Kidney capillary endothelial cell (primary cell): Measurements from ENCODE around the gene SSC4D.
"Not testable (repeated sequence)": the region's sequence is repeated elsewhere in the genome, so short reads cannot be mapped to it uniquely, and the experiment has no call there.

ENCODE experiments used
- DNase-seq: peaks from one replicate; pipeline ENCODE4 v3.0.0-alpha.2; 2018; ENCODE audit warnings: low spot score

SSC4D gene

DNA sequence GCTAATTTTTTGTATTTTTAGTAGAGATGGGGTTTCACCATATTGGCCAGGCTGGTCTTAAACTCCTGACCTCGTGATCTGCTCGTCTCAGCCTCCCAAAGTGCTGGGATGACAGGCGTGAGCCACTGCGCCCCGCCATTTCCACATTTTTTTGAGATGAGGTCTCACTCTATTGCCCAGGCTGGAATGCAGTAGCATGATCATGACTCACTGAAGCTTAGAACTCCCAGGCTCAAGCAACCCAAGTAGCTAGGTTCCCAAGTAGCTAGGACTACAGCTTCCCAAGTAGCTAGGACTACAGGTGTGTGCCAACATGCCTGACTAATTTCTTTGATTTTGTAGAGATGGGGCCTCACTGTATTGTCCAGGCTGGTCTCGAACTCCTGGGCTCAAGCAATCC, 11.6 kb upstream of the SSC4D start:
- peak; percentile 12 for DNase-seq

- DNase-seq = not testable (repeated sequence)
These were observed 8.3 kb upstream of the SSC4D start for GRCh38 chr7:76417654-76418310.

- no peak for DNase-seq
These were observed 2.8 kb upstream of the SSC4D start for GRCh38 chr7:76412249-76412648.

- DNase-seq = no peak
These were observed 2.1 kb upstream of the SSC4D start for GRCh38 chr7:76411626-76412025.

DNA sequence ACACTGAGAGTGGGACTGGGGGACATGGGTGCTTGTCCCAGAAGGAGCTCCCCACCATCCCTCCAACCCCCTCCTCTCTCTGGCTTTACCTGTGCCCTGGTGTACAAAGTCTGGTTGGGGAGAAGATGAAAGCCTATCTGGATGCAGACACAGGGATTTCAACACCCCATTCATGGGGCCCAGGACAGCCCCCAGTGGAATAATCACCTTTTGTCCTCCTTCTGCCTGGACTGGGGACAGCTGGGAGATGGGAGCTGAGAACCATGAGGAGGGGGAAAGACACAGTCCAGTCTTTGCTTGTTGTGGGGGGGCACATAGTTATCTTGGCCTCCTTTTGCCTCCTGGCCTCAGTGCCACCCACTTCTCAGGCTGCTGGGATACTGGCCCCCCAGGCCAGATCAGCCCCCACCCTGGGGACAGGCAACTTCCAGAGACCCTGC, 1.4 kb downstream of the SSC4D start:
- DNase-seq = no peak

- no peak for DNase-seq
These were observed 1.8 kb downstream of the SSC4D start for GRCh38 chr7:76407718-76408117.

DNA sequence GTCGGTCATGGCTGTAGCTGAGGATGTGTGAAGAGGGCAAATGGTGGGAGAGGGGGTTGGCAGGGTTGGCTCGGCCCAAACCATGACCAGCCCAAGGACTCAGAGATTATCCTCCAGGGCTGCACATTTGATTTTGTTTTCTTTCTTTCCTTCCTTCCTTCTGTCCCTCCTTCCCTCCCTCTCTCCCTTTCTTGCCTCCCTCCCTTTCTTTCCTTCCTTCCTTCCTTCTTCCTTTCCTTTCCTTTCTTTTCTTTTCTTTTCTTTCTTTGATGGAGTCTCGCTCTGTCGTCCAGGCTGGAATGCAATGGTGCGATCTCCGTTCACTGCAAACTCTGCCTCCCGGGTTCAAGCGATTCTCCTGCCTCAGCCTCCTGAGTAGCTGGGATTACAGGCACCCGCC, 3.8 kb downstream of the SSC4D start:
- no peak for DNase-seq

DNA sequence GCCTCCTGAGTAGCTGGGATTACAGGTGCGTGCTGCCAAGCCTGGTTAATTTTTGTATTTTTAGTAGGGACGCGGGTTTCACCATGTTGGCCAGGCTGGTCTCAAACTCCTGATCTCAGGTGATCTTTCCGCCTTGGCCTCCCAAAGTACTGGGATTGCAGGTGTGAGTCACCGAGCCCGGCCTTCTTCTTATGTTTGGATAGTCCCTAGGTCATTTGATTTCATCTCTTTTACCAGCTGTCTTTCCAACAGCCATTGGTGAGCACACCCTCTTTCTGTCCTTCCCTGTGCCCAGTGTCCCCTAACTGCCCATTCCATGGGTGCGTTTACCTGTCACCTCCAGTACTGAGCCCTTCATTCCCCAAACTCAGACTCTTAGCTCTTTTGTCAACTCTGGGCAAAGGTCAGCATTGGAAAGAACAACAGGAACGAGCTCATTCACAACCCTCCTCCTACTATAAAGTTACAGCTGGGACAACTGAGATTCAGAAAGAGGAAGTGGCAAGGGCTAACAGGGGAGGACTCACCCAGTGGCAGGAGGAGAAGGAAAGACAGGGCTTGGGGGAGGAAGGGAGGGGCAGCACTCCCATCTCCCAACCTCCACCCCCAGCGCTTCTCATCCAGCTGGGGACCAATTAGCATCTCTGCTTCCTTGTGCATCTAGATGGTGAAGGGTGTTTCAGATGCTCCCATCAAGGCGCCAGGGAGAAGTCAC, 5.6 kb downstream of the SSC4D start:
- no peak for DNase-seq

- not testable (repeated sequence) for DNase-seq
These were observed 6.4 kb downstream of the SSC4D start for GRCh38 chr7:76403097-76403496.

GRCh38 chr7:76400248-76400647, 9.2 kb downstream of the SSC4D start:
- DNase-seq = no peak

DNA sequence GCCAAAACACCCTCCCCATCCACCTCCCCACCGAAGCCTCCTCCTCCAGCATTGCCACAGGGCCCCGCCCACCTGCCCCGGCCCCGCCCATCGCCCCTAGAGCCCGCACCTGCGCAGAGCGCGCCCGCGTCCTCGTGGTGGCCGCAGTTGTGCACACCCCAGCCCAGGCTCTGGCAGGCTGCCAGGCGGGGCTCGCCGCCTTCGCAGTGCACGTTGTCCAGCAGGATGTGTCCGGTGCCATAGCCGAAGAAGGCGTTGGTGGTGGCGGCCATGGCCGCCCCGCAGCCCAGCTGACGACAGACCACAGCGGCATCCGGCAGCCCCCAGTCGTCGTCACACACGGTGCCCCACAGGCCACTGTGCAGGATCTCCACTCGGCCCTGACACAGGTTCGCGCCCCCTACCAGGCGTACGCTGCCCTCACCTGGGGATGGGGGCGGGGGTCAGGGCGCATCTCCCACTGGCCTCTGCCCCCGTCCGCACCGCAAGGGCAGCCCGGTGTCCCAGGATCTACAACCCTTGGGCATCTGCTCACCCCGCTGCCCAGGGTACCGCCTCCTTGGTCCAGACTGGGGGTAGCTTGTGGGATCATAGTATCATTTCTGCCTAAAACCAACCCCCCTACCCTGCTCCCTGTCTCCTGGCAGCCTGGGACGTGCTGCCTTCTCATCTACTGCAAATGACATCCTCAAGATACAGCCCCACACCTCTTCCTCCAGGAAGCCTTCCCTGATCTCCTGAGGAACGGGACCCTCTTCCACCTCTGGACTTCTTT, 11.9 kb downstream of the SSC4D start:
- DNase-seq = peak; percentile 76

DNA sequence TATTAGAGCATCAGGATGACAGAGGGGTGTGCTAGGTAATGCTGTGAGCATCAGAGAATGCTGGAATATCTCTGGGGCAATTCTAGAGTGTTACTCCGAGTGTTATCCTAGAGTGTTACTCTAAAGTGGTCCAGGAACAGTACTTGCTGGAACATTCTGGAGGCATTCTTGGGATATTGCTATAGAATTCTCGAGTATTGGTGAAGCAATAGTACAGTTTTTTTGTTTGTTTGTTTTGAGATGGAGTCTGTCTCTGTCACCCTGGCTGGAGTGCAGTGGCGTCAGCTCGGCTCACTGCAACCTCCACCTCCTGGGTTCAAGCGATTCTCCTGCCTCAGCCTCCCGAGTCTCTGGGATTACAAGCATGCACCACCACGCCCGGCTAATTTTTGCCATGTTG, 12.6 kb downstream of the SSC4D start:
- no peak for DNase-seq

- DNase-seq = no peak
These were observed 13.4 kb downstream of the SSC4D start for GRCh38 chr7:76395965-76396726.

DNA sequence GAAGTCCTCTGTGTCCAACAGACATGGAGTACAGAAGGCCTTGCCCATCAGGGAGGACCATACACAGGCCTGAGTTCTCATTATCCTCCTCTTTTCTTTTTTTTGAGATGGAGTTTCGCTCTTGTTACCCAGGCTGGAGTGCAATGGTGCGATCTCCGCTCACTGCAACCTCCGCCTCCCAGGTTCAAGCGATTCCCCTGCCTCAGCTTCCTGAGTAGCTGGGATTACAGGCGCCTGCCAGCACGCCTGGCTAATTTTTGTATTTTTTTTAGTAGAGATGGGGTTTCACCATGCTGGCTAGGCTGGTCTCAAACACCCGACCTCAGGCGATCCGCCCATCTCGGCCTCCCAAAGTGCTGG, 13.9 kb downstream of the SSC4D start:
- DNase-seq = not testable (repeated sequence)

DNA sequence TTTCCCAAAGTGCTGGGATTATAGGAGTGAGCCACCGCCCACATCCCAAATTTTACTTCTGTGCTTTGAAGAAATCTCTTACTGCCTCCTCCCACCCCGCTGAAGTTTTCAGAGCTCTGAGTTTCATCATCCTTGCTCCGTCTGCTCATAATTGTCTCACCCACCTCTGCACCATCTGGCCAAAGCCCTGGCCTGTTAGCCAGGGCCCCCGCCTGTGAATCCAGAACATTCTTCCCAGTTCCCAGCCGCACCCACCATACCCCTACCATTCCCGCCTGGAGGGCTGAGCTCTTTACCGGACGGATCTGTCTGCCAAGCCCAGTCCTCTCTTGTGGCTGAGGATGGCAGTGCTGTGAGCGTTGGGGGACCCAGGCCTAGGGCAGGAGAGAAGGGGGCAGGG, 14.5 kb downstream of the SSC4D start:
- no peak for DNase-seq

DNA sequence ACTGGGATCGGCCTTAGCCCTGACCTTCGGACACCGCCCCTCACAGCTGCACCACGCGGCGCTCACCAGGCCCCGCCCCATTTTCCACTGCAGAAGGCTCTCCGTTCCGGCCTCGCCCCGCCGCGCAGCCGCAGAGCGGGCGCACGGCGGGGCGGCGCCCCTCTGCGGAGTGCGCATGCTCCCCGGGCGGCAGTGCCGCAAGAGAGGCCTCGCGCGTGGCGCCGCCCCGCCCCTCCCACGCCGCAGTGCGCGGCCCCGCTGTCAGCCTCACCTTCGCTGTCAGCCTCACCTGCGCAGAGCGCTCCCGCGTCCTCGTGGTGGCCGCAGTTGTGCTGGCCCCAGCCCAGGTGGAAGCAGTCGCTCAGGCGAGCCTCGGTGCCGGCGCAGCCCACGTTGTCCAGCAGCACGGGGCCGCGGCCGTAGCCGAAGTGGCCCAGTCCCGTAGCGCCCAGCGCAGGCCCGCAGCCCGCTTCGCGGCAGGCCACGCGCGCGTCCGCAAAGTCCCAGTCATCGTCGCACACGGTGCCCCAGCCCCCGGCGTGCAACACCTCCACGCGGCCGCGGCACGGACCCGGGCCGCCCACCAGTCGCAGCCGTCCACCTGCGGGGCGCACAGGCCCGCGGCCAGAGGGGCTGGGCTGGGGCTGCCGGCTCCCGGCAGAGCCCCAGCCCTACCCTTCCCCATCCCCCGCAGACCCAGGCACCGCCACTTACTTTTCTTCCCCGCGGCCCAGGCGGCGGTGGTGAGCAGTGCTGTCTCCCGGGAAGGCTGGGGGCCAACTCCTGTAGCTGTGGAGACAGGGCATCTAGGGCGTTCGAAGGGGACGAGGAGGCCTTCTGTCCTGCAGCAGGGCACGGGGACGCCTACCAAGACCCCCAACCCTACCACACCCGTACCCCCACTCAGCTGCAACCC, 16.1 kb downstream of the SSC4D start:
- DNase-seq = peak; percentile 88

GRCh38 chr7:76392531-76393115, 16.9 kb downstream of the SSC4D start:
- no peak for DNase-seq

DNA sequence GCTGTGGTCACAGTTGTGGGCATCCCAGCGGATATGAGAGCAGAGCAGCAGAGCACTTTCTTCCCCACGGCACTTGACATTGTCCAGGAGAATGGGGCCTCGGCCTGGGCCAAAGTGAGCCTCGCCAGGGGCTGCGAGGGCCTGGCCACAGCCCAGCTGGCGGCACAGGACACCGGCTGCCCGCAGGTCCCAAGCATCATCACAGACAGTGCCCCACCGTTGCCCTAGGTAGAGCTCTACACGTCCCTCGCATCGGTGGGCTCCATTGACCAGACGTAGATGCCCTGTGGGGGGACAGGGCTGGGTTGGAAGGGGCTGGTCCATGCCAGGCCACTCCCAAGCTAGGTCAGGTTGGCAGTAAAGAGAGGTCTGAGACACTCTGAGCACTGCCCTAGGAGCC, 19.4 kb downstream of the SSC4D start:
- no peak for DNase-seq

DNA sequence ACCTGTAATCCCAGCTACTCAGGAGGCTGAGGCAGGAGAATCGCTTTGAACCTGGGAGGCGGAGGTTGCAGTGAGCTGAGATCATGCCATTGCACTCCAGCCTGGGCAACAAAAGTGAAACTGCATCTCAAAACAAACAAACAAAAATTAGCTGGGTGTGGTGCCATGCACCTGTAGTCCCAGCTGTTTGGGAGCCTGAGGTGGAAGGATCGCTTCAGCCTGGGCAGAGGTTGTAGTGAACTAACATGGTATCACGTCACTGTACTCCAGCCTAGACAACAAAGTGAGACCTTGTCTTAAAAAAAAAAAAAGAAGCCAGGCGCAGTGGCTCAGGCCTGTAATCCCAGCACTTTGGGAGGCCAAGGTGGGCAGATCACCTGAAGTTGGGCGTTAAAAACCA, 21.7 kb downstream of the SSC4D start:
- DNase-seq = not testable (repeated sequence)

DNA sequence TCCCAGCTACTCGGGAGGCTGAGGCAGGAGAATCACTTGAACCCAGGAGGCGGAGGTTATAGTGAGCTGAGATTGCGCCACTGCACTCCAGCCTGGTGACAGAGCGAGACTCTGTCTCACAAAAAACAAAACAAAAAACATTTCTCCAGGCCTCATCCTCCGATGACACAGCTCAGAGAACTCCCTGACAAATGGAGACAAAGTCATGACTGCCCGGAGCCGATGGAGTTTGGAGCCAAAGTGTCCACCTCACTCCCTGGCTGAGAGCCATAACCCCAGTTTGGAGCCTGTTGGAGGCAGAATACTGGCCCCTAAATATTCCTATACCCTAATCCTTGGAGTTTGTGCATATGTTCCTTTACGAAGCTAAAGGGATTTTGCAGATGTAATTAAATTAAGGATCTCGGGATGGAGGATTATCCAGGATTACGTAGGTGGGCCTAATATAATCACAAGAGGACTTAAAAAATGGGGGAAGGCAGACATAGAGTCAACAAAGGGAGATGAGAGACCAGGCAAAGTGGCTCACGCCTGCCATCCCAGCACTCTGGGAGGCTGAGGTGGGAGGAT, 22.7 kb downstream of the SSC4D start:
- no peak for DNase-seq
